DOHH2 (cell line): ENCODE measurements around the gene SRGAP3.

ENCODE experiments used
- H3F3A ChIP-seq: fragments of 200-600 bp; sonication (generic), shearing (Covaris generic); 2 replicates; pipeline ENCODE4 v1.6.0; 2016; ENCODE audit warnings: antibody characterized with exemption, mild to moderate bottlenecking; ENCODE audit not compliant: control insufficient read depth, insufficient read depth
- H3K27ac ChIP-seq: fragments of 200-600 bp; sonication (generic); 2 replicates; pipeline ENCODE4 v1.5.1; 2014; ENCODE audit warnings: low read depth, mild to moderate bottlenecking, low read length, moderate library complexity
- H3K27me3 ChIP-seq: fragments of 200-600 bp; sonication (generic); 2 replicates; pipeline ENCODE4 v1.6.1; 2014; ENCODE audit warnings: mild to moderate bottlenecking, low read length, mixed read lengths; ENCODE audit not compliant: control insufficient read depth
- H3K36me3 ChIP-seq: fragments of 200-600 bp; sonication (generic); 2 replicates; pipeline ENCODE4 v1.6.1; 2014; ENCODE audit warnings: mild to moderate bottlenecking, low read length, moderate library complexity, mixed read lengths; ENCODE audit not compliant: control insufficient read depth
- H3K4me1 ChIP-seq: fragments of 200-600 bp; sonication (generic); 2 replicates; pipeline ENCODE4 v1.6.1; 2014; ENCODE audit warnings: mild to moderate bottlenecking, low read length, mixed read lengths; ENCODE audit not compliant: control insufficient read depth
- H3K4me2 ChIP-seq: fragments of 200-600 bp; sonication (generic); 2 replicates; pipeline ENCODE4 v1.6.0; 2014; ENCODE audit warnings: mild to moderate bottlenecking, low read length, moderate library complexity
- H3K4me3 ChIP-seq: fragments of 200-600 bp; sonication (generic); 2 replicates; pipeline ENCODE4 v1.5.1; 2014; ENCODE audit warnings: mild to moderate bottlenecking, low read length, mixed read lengths
- H3K79me2 ChIP-seq: fragments of 200-600 bp; sonication (generic); 2 replicates; pipeline ENCODE4 v1.6.1; 2014; ENCODE audit warnings: mild to moderate bottlenecking, low read length, mixed read lengths; ENCODE audit not compliant: control insufficient read depth
- H3K9me2 ChIP-seq: fragments of 200-600 bp; sonication (generic); replicated peaks from 2 replicates; pipeline ENCODE4 v1.6.1; 2014; ENCODE audit warnings: mild to moderate bottlenecking, low read length, mixed read lengths; ENCODE audit not compliant: control insufficient read depth
- H3K9me3 ChIP-seq: fragments of 200-600 bp; sonication (generic); 2 replicates; pipeline ENCODE4 v1.6.1; 2014; ENCODE audit warnings: antibody characterized with exemption, low read length, mixed read lengths; ENCODE audit not compliant: control insufficient read depth, insufficient read depth
- H4K20me1 ChIP-seq: fragments of 200-600 bp; sonication (generic); 2 replicates; pipeline ENCODE4 v1.6.0; 2014; ENCODE audit warnings: low read depth, mild to moderate bottlenecking, antibody characterized with exemption, low read length, moderate library complexity; ENCODE audit not compliant: control insufficient read depth, insufficient read depth
- CTCF ChIP-seq: fragments of 200-600 bp; sonication (generic); IDR thresholded peaks from one replicate; pipeline ENCODE4 v1.5.1; 2014; ENCODE audit warnings: antibody characterized with exemption, mild to moderate bottlenecking, low read depth, low read length; ENCODE audit not compliant: poor library complexity, severe bottlenecking
- EZH2phosphoT487 ChIP-seq: fragments of 200-600 bp; sonication (generic); IDR thresholded peaks from 2 replicates; pipeline ENCODE4 v1.6.1; 2017; ENCODE audit warnings: borderline replicate concordance, mild to moderate bottlenecking, antibody characterized with exemption, low read length, moderate library complexity, mixed read lengths

The SRGAP3 gene

GRCh38 chr3:9198899-9199335 is 50.5 kb downstream of the SRGAP3 start:
- no peak overlapping the region for H3K4me2 ChIP-seq
- H3K9me3 ChIP-seq = no peaks in the 10 kb centered on the region
- H3K36me3 ChIP-seq = no peaks in the 10 kb centered on the region
- H3K4me3 ChIP-seq = no peak overlapping the region
- no peak for TF ChIP-seq EZH2phosphoT487
- TF ChIP-seq CTCF = no peak
- H3K9me2 ChIP-seq = no peaks in the 10 kb centered on the region
- H3K27ac ChIP-seq = no peak overlapping the region
- no peaks in the 10 kb centered on the region for H3K79me2 ChIP-seq
- no peaks in the 10 kb centered on the region for H4K20me1 ChIP-seq
- no peaks in the 10 kb centered on the region for H3F3A ChIP-seq
- no peaks in the 10 kb centered on the region for H3K4me1 ChIP-seq
- H3K27me3 ChIP-seq = 0 out of 2 replicates have a peak, but pooled peaks cover 3% of the 10 kb centered on the region

GRCh38 chr3:9198261-9198660 is 51.2 kb downstream of the SRGAP3 start:
- no peaks in the 10 kb centered on the region for H3F3A ChIP-seq
- no peaks in the 10 kb centered on the region for H3K79me2 ChIP-seq
- TF ChIP-seq EZH2phosphoT487 (no peak), CTCF (no peak)
- no peak overlapping the region for H3K4me3 ChIP-seq
- no peaks in the 10 kb centered on the region for H3K9me2 ChIP-seq
- H3K9me3 ChIP-seq = no peaks in the 10 kb centered on the region
- no peaks in the 10 kb centered on the region for H3K36me3 ChIP-seq
- no peaks in the 10 kb centered on the region for H4K20me1 ChIP-seq
- no peaks in the 10 kb centered on the region for H3K4me1 ChIP-seq
- H3K4me2 ChIP-seq = no peak overlapping the region
- 0 out of 2 replicates have a peak, but pooled peaks cover 3% of the 10 kb centered on the region for H3K27me3 ChIP-seq
- H3K27ac ChIP-seq = no peak overlapping the region

GRCh38 chr3:9196020-9196419 is 53.4 kb downstream of the SRGAP3 start:
- Histone ChIP-seq H3K4me1 (no peaks in the 10 kb centered on the region), H3K4me2 (no peak overlapping the region), H4K20me1 (no peaks in the 10 kb centered on the region), H3K27me3 (0 out of 2 replicates have a peak, but pooled peaks cover 3% of the 10 kb centered on the region), H3F3A (no peaks in the 10 kb centered on the region), H3K9me3 (no peaks in the 10 kb centered on the region), H3K79me2 (no peaks in the 10 kb centered on the region), H3K4me3 (no peak overlapping the region), H3K36me3 (no peaks in the 10 kb centered on the region), H3K9me2 (no peaks in the 10 kb centered on the region), H3K27ac (no peak overlapping the region)
- TF ChIP-seq CTCF (no peak), EZH2phosphoT487 (no peak)

- Histone ChIP-seq H3K9me3 (no peaks in the 10 kb centered on the region), H3K27ac (no peak overlapping the region), H3K27me3 (0 out of 2 replicates have a peak, but pooled peaks cover 3% of the 10 kb centered on the region), H3K79me2 (no peaks in the 10 kb centered on the region), H4K20me1 (no peaks in the 10 kb centered on the region), H3K36me3 (no peaks in the 10 kb centered on the region), H3K4me3 (no peak overlapping the region), H3F3A (no peaks in the 10 kb centered on the region), H3K4me1 (no peaks in the 10 kb centered on the region), H3K9me2 (no peaks in the 10 kb centered on the region), H3K4me2 (no peak overlapping the region)
- TF ChIP-seq EZH2phosphoT487 (no peak), CTCF (no peak)
These were observed 54.1 kb downstream of the SRGAP3 start for GRCh38 chr3:9195390-9195789.
